Measurements from ENCODE around the gene COL6A3.

COL6A3 gene

GRCh38 chr2:237427769-237428506 is 14.0 kb upstream of the COL6A3 start:
- H3K27ac ChIP-seq, result no peak overlapping the region
- H3K9me3 ChIP-seq (replicated peaks in 1 of 11), result peaks cover 0 to 16% (median 6%) of the 10 kb centered on the region in 11 experiments; a peak in 10 of 22 replicates
- no peak for TF ChIP-seq Cebpa-rat (IDR thresholded peaks at IDR 0.05)
- no peaks in the 10 kb centered on the region for H3K36me3 ChIP-seq
- peak overlapping the region in 3 of 11 experiments; percentile 3 to 50 (median 35); a peak in 1 of 22 replicates for H3K4me2 ChIP-seq
- no peak overlapping the region for H3K9ac ChIP-seq
- no peak overlapping the region for H3K4me3 ChIP-seq
- 0 out of 22 replicates have a peak, but pooled peaks cover 0 to 4% (median 0%) of the 10 kb centered on the region in 11 experiments for H3K27me3 ChIP-seq
- peaks cover 8 to 29% (median 21%) of the 10 kb centered on the region in 10 experiments for H3K4me1 ChIP-seq
- H4K20me1 ChIP-seq, result no peaks in the 10 kb centered on the region

GRCh38 chr2:237426517-237426916 is 12.6 kb upstream of the COL6A3 start:
- H3K36me3 ChIP-seq, result no peaks in the 10 kb centered on the region
- no peaks in the 10 kb centered on the region for H3K27me3 ChIP-seq
- no peak for TF ChIP-seq Cebpa-rat (IDR thresholded peaks at IDR 0.05)
- H3K27ac ChIP-seq, result no peak overlapping the region
- no peak overlapping the region for H3K4me3 ChIP-seq
- peaks cover 0 to 16% (median 6%) of the 10 kb centered on the region in 11 experiments; a peak in 10 of 22 replicates for H3K9me3 ChIP-seq (replicated peaks in 1 of 11)
- H4K20me1 ChIP-seq, result no peaks in the 10 kb centered on the region
- H3K4me1 ChIP-seq, result peaks cover 0 to 22% (median 13%) of the 10 kb centered on the region in 10 experiments; a peak in 15 of 20 replicates
- H3K4me2 ChIP-seq, result no peak overlapping the region
- no peak overlapping the region for H3K9ac ChIP-seq

- no peak for TF ChIP-seq Cebpa-rat (IDR thresholded peaks at IDR 0.05)
- H3K4me2 ChIP-seq, result no peak overlapping the region
- peaks cover 0 to 24% (median 13%) of the 10 kb centered on the region in 10 experiments; a peak in 14 of 20 replicates for H3K4me1 ChIP-seq
- H3K27ac ChIP-seq, result no peak overlapping the region
- H3K9ac ChIP-seq, result no peak overlapping the region
- no peaks in the 10 kb centered on the region for H3K36me3 ChIP-seq
- no peaks in the 10 kb centered on the region for H3K27me3 ChIP-seq
- no peaks in the 10 kb centered on the region for H4K20me1 ChIP-seq
- H3K4me3 ChIP-seq, result no peak overlapping the region
- peaks cover 0 to 9% (median under 1%) of the 10 kb centered on the region in 11 experiments; a peak in 4 of 22 replicates for H3K9me3 ChIP-seq (replicated peaks in 1 of 11)
Observed at GRCh38 chr2:237425320-237425719, 11.4 kb upstream of the COL6A3 start.

- no peak overlapping the region for H3K4me2 ChIP-seq
- TF ChIP-seq Cebpa-rat (IDR thresholded peaks at IDR 0.05), result no peak
- 0 out of 22 replicates have a peak, but pooled peaks cover 0 to 1% (median 0%) of the 10 kb centered on the region in 11 experiments for H3K9me3 ChIP-seq (replicated peaks in 1 of 11)
- no peaks in the 10 kb centered on the region for H3K27me3 ChIP-seq
- H3K4me3 ChIP-seq, result no peak overlapping the region
- H4K20me1 ChIP-seq, result no peaks in the 10 kb centered on the region
- peaks cover 0 to 21% (median 12%) of the 10 kb centered on the region in 10 experiments; a peak in 14 of 20 replicates for H3K4me1 ChIP-seq
- H3K9ac ChIP-seq, result no peak overlapping the region
- no peak overlapping the region for H3K27ac ChIP-seq
- no peaks in the 10 kb centered on the region for H3K36me3 ChIP-seq
Observed at GRCh38 chr2:237424544-237424943, 10.6 kb upstream of the COL6A3 start.

GRCh38 chr2:237423891-237424290 is 9.9 kb upstream of the COL6A3 start:
- Histone ChIP-seq H3K9me3 (replicated peaks in 1 of 11) (no peaks in the 10 kb centered on the region), H3K36me3 (no peaks in the 10 kb centered on the region), H3K4me1 (peaks cover 0 to 16% (median 7%) of the 10 kb centered on the region in 10 experiments; a peak in 15 of 20 replicates), H3K27me3 (no peaks in the 10 kb centered on the region), H3K4me3 (no peak overlapping the region), H3K27ac (no peak overlapping the region), H3K4me2 (no peak overlapping the region), H3K9ac (no peak overlapping the region), H4K20me1 (no peaks in the 10 kb centered on the region)
- TF ChIP-seq Cebpa-rat (IDR thresholded peaks at IDR 0.05), result no peak

- Histone ChIP-seq H3K4me2 (no peak overlapping the region), H4K20me1 (no peaks in the 10 kb centered on the region), H3K27me3 (no peaks in the 10 kb centered on the region), H3K9ac (no peak overlapping the region), H3K36me3 (no peaks in the 10 kb centered on the region), H3K9me3 (replicated peaks in 1 of 11) (no peaks in the 10 kb centered on the region), H3K4me3 (no peak overlapping the region), H3K4me1 (peaks cover 0 to 23% (median 9%) of the 10 kb centered on the region in 10 experiments; a peak in 12 of 20 replicates), H3K27ac (no peak overlapping the region)
- TF ChIP-seq Cebpa-rat (IDR thresholded peaks at IDR 0.05), result no peak
Observed at GRCh38 chr2:237422309-237422708, 8.3 kb upstream of the COL6A3 start.

- no peak overlapping the region for H3K27ac ChIP-seq
- H3K4me1 ChIP-seq, result peaks cover 0 to 23% (median 9%) of the 10 kb centered on the region in 10 experiments; a peak in 12 of 20 replicates
- H3K9me3 ChIP-seq (replicated peaks in 1 of 11), result no peaks in the 10 kb centered on the region
- no peaks in the 10 kb centered on the region for H4K20me1 ChIP-seq
- H3K4me2 ChIP-seq, result peak overlapping the region in 7 of 11 experiments; percentile 8 to 36 (median 27); a peak in 9 of 22 replicates
- no peak overlapping the region for H3K4me3 ChIP-seq
- H3K27me3 ChIP-seq, result no peaks in the 10 kb centered on the region
- TF ChIP-seq Cebpa-rat (IDR thresholded peaks at IDR 0.05), result no peak
- no peaks in the 10 kb centered on the region for H3K36me3 ChIP-seq
- H3K9ac ChIP-seq, result no peak overlapping the region
Observed at GRCh38 chr2:237421542-237422116, 7.7 kb upstream of the COL6A3 start.

GRCh38 chr2:237418300-237418699 is 4.3 kb upstream of the COL6A3 start:
- no peaks in the 10 kb centered on the region for H3K36me3 ChIP-seq
- peak in 1 of 11 experiments; percentile 25; a peak in 1 of 22 replicates for TF ChIP-seq Cebpa-rat (IDR thresholded peaks at IDR 0.05)
- peak overlapping the region in 8 of 11 experiments; percentile 2 to 56 (median 46); a peak in 12 of 22 replicates for H3K4me2 ChIP-seq
- H4K20me1 ChIP-seq, result no peaks in the 10 kb centered on the region
- no peak overlapping the region for H3K4me3 ChIP-seq
- H3K27ac ChIP-seq, result no peak overlapping the region
- H3K9me3 ChIP-seq (replicated peaks in 1 of 11), result no peaks in the 10 kb centered on the region
- no peak overlapping the region for H3K9ac ChIP-seq
- no peaks in the 10 kb centered on the region for H3K27me3 ChIP-seq
- H3K4me1 ChIP-seq, result peaks cover 0 to 23% (median 9%) of the 10 kb centered on the region in 10 experiments; a peak in 12 of 20 replicates

GRCh38 chr2:237412988-237413776 is 782 bp downstream of the COL6A3 start:
- H3K27me3 ChIP-seq, result no peaks in the 10 kb centered on the region
- no peaks in the 10 kb centered on the region for H3K36me3 ChIP-seq
- no peaks in the 10 kb centered on the region for H4K20me1 ChIP-seq
- no peak overlapping the region for H3K27ac ChIP-seq
- H3K4me3 ChIP-seq, result no peak overlapping the region
- H3K9ac ChIP-seq, result no peak overlapping the region
- no peaks in the 10 kb centered on the region for H3K9me3 ChIP-seq (replicated peaks in 1 of 11)
- no peak for TF ChIP-seq Cebpa-rat (IDR thresholded peaks at IDR 0.05)
- no peak overlapping the region for H3K4me2 ChIP-seq
- peaks cover 0 to 4% (median 2%) of the 10 kb centered on the region in 10 experiments; a peak in 10 of 20 replicates for H3K4me1 ChIP-seq

All from BLaER1 treated with 17β-estradiol and CSF1 and Interleukin-3, amounts not matched to agents 10 nM and 100 nM (cell line).